Adrenal gland (tissue), 12 donors: ENCODE measurements around the gene SGIP1. TPM values are rescaled to one million over a fixed set of nuclear protein-coding genes. Genes with fewer than 3 reads are reported as not detected.
"Not testable (repeated sequence)": the region's sequence is repeated elsewhere in the genome, so short reads cannot be mapped to it uniquely, and the experiment has no call there.

ENCODE experiments used
- DNase-seq, 7 donors: peaks; one replicate each; pipeline ENCODE4 v3.0.0-alpha.2; 2019 to 2020
- H3K27ac ChIP-seq, 5 donors: fragments of 200-600 bp; sonication (generic) in 4 of 5; 1 replicate in 3 of 5; 2 replicates in 2 of 5; pipeline versions ENCODE4 v1.5.1 to v1.8.0; 2016 to 2020; ENCODE audit warnings: mild to moderate bottlenecking in 1 of 5
- H3K27me3 ChIP-seq: fragments of 200-600 bp; 2 replicates; pipeline ENCODE4 v1.8.0; 2021
- H3K36me3 ChIP-seq, 2 donors: fragments of 200-600 bp; replicated peaks in 1 of 2; 1 replicate in 1 of 2; 2 replicates in 1 of 2; pipeline versions ENCODE4 v1.5.1 to v1.8.0; 2018 to 2022
- H3K4me1 ChIP-seq, 2 donors: fragments of 200-600 bp; replicated peaks in 1 of 2; 1 replicate in 1 of 2; 2 replicates in 1 of 2; pipeline versions ENCODE4 v1.5.1 to v1.8.0; 2018 to 2021
- H3K4me3 ChIP-seq, 4 donors: fragments of 200-600 bp; sonication (generic) in 3 of 4; one replicate each; pipeline ENCODE4 v1.5.1; 2016 to 2018
- H3K9me3 ChIP-seq, 3 donors: fragments of 200-600 bp; sonication (generic) in 1 of 3; replicated peaks in 1 of 3; 1 replicate in 2 of 3; 2 replicates in 1 of 3; pipeline versions ENCODE4 v1.5.1 to v1.8.0; 2016 to 2021
- POLR2A ChIP-seq, 2 donors: fragments of 450-650 bp; IDR thresholded peaks; one replicate each; pipeline ENCODE4 v1.6.1; 2017; ENCODE audit warnings: antibody characterized with exemption in 2 of 2, mild to moderate bottlenecking in 2 of 2, moderate library complexity in 1 of 2
- WGBS, 4 donors: extraction: QIAGEN DNeasy Blood & Tissue Kit in 2 of 4; methylation state at CpG; one replicate each; pipeline versions ENCODE4 v1.1.5 to v1.1.7; 2013 to 2017; 5-methylcytosine and 5-hydroxymethylcytosine counted together
- intact Hi-C, 2 donors: fragments of 100-400 bp; cut with DNase I; formaldehyde crosslinking; loops; one replicate each; pipeline versions ENCODE4 v1.14.1 to v1.15.0; 2022 to 2023
- polyA plus RNA-seq, 3 donors: library from polyadenylated mRNA; stranded (reverse); fragments of 200-250 nt in 2 of 3; fragments of 350-450 nt in 1 of 3; fragmentation: Illumina TruSeq in 1 of 3; extraction: RNeasy Lipid Tissue Mini Kit (QIAGEN cat#74804) in 1 of 3; gene quantifications; one replicate each; pipeline ENCODE4 v1.2.3, GENCODE V29; 2013 to 2014
- total RNA-seq, 9 donors: library from RNA; depleted of rRNA in 4 of 9; stranded (reverse); fragments of >200 nt in 4 of 9; fragments of 120-200 nt in 1 of 9; fragmentation: NEBNext Ultra II Directional in 1 of 9; extraction: Animal tissue kit (Norgen Biotek cat#: 25700) in 1 of 9; gene quantifications; one replicate each; pipeline versions ENCODE4 v1.1.0 to v1.2.4, GENCODE V29; 2013 to 2023
- TF ChIP-seq, protein P1 (sequence below), 6 experiments: fragments of 450-650 bp in 4 of 6; fragments of 200-600 bp in 2 of 6; sonication (generic) in 1 of 6; IDR thresholded peaks; 1 replicate in 5 of 6; 2 replicates in 1 of 6; pipeline versions ENCODE4 v1.5.1 to v1.8.0; 2016 to 2021; ENCODE audit warnings: antibody characterized with exemption in 6 of 6, mild to moderate bottlenecking in 2 of 6, moderate library complexity in 1 of 6
- donor health status: healthy with polysubstance abuse.
- donor health status: Bipolar disorder and iron deficiency.
- donor health status: DM: yes; HTN: yes; CAD: no.
- donor health status: DM: no; HTN: no; CAD: no.
- donor health status: DM: no; HTN: no; CAD: no.
- donor health status: DM: yes; HTN: yes; CAD: no.

SGIP1 gene
- total and polyA plus RNA-seq, 12 donors = 0.52 to 8.4 (median 1.9) TPM; not detected in 1

DNA sequence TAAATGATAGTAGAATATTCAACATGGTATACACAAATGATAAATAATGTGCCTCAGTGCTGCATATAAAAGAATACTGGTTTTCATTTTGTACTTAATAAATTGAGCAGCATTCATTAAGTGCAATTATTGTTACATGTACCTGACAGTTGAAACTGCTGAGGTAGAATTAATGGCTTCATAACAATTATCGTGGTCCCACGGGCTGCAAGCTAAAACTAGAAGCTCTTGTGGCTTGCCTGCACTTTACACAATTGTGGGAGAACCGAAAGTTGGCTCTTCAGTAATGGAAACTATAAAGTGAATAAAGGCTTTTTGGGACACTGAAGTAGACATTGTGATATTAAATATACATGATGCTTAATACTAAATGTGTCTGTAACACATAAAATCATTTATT, 243.9 kb downstream of the SGIP1 start:
- TF ChIP-seq, protein P1, sequence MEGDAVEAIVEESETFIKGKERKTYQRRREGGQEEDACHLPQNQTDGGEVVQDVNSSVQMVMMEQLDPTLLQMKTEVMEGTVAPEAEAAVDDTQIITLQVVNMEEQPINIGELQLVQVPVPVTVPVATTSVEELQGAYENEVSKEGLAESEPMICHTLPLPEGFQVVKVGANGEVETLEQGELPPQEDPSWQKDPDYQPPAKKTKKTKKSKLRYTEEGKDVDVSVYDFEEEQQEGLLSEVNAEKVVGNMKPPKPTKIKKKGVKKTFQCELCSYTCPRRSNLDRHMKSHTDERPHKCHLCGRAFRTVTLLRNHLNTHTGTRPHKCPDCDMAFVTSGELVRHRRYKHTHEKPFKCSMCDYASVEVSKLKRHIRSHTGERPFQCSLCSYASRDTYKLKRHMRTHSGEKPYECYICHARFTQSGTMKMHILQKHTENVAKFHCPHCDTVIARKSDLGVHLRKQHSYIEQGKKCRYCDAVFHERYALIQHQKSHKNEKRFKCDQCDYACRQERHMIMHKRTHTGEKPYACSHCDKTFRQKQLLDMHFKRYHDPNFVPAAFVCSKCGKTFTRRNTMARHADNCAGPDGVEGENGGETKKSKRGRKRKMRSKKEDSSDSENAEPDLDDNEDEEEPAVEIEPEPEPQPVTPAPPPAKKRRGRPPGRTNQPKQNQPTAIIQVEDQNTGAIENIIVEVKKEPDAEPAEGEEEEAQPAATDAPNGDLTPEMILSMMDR (IDR thresholded peaks at IDR 0.05) = no peak
- no peaks in the 10 kb centered on the region for H3K36me3 ChIP-seq
- intact Hi-C loops = loop anchor here in 1 of 2 donors (10.0 kb wide), 1 partner anchor 137 kb away; no protein-coding TSS in a partner anchor
- no peak for DNase-seq
- no peak overlapping the region for H3K4me3 ChIP-seq
- no peaks in the 10 kb centered on the region for H3K4me1 ChIP-seq
- WGBS, 4 donors = 70 to 80% (median 72%) methylated on average over 3 of the region's 3 CpGs
- no peaks in the 10 kb centered on the region for H3K27me3 ChIP-seq
- H3K27ac ChIP-seq = no peak overlapping the region
- no peaks in the 10 kb centered on the region for H3K9me3 ChIP-seq

DNA sequence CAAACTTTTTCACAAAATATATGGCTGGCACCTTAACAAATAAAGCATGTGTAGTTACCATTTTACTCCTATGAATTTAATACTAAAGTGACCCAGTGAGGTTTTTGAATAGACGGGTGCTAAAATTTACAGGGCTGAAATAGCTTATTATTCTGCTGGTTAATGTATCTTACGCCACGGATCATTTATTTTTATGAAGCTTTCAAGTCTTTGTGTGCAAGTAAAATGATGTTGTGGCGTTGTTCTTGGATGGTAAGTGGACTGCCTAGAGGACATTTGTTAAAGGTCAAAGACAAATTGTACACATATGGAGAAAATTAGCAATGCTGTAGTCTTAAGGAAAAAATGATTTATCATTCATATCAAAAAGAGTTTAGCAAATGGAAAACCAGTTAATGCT, 244.3 kb downstream of the SGIP1 start:
- WGBS, 4 donors = 70 to 76% (median 73%) methylated on average over 4 of the region's 4 CpGs
- no peak for TF ChIP-seq POLR2A (IDR thresholded peaks at IDR 0.05)
- TF ChIP-seq, protein P1 (IDR thresholded peaks at IDR 0.05) = no peak
- Histone ChIP-seq H3K27ac (no peak overlapping the region), H3K4me3 (no peak overlapping the region), H3K4me1 (no peaks in the 10 kb centered on the region), H3K9me3 (no peaks in the 10 kb centered on the region), H3K36me3 (no peaks in the 10 kb centered on the region), H3K27me3 (no peaks in the 10 kb centered on the region)
- no peak for DNase-seq
- intact Hi-C loops = loop anchor here in 1 of 2 donors (10.0 kb wide), 1 partner anchor 137 kb away; no protein-coding TSS in a partner anchor

DNA sequence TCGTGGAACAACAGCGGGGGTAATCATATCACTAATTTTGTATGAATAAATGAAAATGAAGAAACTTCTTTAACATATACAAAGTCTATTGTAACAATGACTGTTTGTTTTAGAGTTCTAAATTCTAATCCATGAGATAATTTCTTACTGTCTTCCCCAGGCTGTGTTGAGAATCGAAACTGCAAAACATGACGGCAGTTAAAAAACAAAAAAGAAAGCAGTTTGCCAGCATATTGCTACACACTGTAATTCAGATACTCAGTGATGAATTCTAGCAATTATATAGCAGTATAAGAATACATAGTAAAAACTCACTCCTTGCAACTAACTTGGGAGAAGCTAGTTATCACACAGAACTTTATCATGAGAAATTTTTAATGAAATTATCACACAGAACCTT, 245.0 kb downstream of the SGIP1 start:
- Histone ChIP-seq H3K9me3 (no peaks in the 10 kb centered on the region), H3K4me1 (no peaks in the 10 kb centered on the region), H3K27me3 (no peaks in the 10 kb centered on the region), H3K27ac (no peak overlapping the region), H3K4me3 (no peak overlapping the region), H3K36me3 (no peaks in the 10 kb centered on the region)
- 76 to 83% (median 78%) methylated on average over 4 of the region's 4 CpGs for WGBS, 4 donors
- no peak for TF ChIP-seq POLR2A (IDR thresholded peaks at IDR 0.05)
- TF ChIP-seq, protein P1 (IDR thresholded peaks at IDR 0.05) = no peak
- no peak for DNase-seq
- intact Hi-C loops = loop anchor here in 1 of 2 donors (10.0 kb wide), 1 partner anchor 136 kb away; no protein-coding TSS in a partner anchor

DNA sequence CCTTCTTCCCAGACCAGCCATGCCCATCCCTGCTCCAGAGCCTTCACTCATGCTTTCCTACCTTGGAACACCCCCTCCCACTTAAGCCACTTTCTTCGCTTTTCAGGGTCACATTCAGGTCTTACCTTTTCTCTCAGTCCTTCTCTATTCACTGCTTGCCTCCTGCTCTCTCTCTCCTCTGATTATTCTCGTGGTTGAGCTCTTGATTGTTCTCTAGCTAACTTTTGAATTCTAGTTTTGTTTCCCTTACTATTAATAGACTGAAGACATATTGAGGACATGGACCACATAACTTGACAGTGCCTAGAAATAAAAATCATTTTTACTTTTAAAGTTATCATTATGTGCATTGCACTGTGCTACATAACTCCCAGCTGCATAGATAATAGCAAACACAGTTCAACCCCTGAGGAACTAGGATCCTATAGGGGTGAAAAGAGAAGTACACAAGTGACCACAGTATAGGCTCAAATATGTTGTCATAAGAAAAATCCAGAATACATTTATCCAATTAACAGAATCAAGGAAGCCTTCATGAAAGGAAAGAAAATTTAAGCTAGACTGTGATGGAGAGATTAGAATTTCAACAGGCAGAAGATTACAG, 245.6 kb downstream of the SGIP1 start:
- WGBS, 4 donors = 67 to 77% (median 73%) methylated on average over 2 of the region's 2 CpGs
- H3K36me3 ChIP-seq = no peaks in the 10 kb centered on the region
- no peaks in the 10 kb centered on the region for H3K4me1 ChIP-seq
- H3K4me3 ChIP-seq = no peak overlapping the region
- no peak overlapping the region for H3K27ac ChIP-seq
- no peak for DNase-seq
- intact Hi-C loops = loop anchor here in 1 of 2 donors (10.0 kb wide), 1 partner anchor 135 kb away; no protein-coding TSS in a partner anchor
- TF ChIP-seq POLR2A (IDR thresholded peaks at IDR 0.05) = no peak
- TF ChIP-seq, protein P1 (IDR thresholded peaks at IDR 0.05) = no peak
- no peaks in the 10 kb centered on the region for H3K9me3 ChIP-seq
- H3K27me3 ChIP-seq = no peaks in the 10 kb centered on the region

DNA sequence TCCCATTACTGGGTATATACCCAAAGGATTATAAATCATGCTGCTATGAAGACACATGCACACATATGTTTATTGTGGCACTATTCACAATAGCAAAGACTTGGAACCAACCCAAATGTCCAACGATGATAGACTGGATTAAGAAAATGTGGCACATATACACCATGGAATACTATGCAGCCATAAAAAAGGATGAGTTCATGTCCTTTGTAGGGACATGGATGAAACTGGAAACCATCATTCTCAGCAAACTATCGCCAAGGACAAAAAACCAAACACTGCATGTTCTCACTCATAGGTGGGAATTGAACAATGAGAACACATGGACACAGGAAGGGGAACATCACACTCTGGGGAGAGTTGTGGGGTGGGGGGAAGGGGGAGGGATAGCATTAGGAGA, 251.8 kb downstream of the SGIP1 start:
- H3K9me3 ChIP-seq, DNase-seq, H3K27me3 ChIP-seq, H3K4me1 ChIP-seq, H3K36me3 ChIP-seq, H3K4me3 ChIP-seq, intact Hi-C loops, H3K27ac ChIP-seq: not testable (repeated sequence)
- 60 to 100% (median 74%) methylated on average over 1 of the region's 2 CpGs for WGBS, 4 donors
